Activated CD8-positive, alpha-beta memory T cell treated with anti-CD3 and anti-CD28 coated beads, Interleukin-2, amount 10 ng/mL, durations not matched to agents 7 days and 5 days (primary cell): ENCODE results near the gene ZDHHC7. TPM values are rescaled to one million over a fixed set of nuclear protein-coding genes. Genes with fewer than 3 reads are reported as not detected.
"Not testable (repeated sequence)": the region's sequence is repeated elsewhere in the genome, so short reads cannot be mapped to it uniquely, and the experiment has no call there.

ENCODE experiments used
- ATAC-seq: fragments of 150-1000 bp; cut with Tn5 transposase; one replicate; pipeline ENCODE4 v1.10.0; 2021; ENCODE audit warnings: moderate library complexity
- CTCF ChIA-PET: fragments of 350-600 bp; sonication (Branson Sonifier 250); formaldehyde crosslinking; loops from one replicate; lab custom pipeline; 2021; ENCODE audit warnings: antibody characterized with exemption; lab: Charles Lee
- DNase-seq: peaks from one replicate; pipeline ENCODE4 v3.0.0-alpha.2; 2020
- H3K27ac Mint-ChIP-seq: one replicate; pipeline ENCODE4 v1.8.0; 2021; ENCODE audit warnings: mild to moderate bottlenecking, mixed read lengths
- H3K27me3 Mint-ChIP-seq: one replicate; pipeline ENCODE4 v1.8.0; 2021; ENCODE audit warnings: mixed read lengths
- H3K36me3 Mint-ChIP-seq: one replicate; pipeline ENCODE4 v1.8.0; 2021; ENCODE audit warnings: mild to moderate bottlenecking, mixed read lengths
- H3K4me1 Mint-ChIP-seq: one replicate; pipeline ENCODE4 v1.8.0; 2021; ENCODE audit warnings: mixed read lengths
- H3K4me3 Mint-ChIP-seq: one replicate; pipeline ENCODE4 v1.8.0; 2021; ENCODE audit warnings: mild to moderate bottlenecking, moderate library complexity, mixed read lengths
- H3K9me3 Mint-ChIP-seq: one replicate; pipeline ENCODE4 v1.8.0; 2022; ENCODE audit warnings: low read depth, mixed read lengths
- total RNA-seq, 2 experiments: library from RNA; stranded (reverse); gene quantifications; one replicate each; pipeline ENCODE4 v1.2.3, GENCODE V29; 2021

ZDHHC7 gene
- total RNA-seq, 2 experiments from 2014 or later = 22.3 to 27.1 TPM

- DNase-seq = no peak
- H3K27me3 Mint-ChIP-seq = no peaks in the 10 kb centered on the region
- no peaks in the 10 kb centered on the region for H3K4me1 Mint-ChIP-seq
- H3K4me3 Mint-ChIP-seq = no peak overlapping the region
- no peak for ATAC-seq
- no peak overlapping the region for H3K27ac Mint-ChIP-seq
- no peaks in the 10 kb centered on the region for H3K9me3 Mint-ChIP-seq
- no peaks in the 10 kb centered on the region for H3K36me3 Mint-ChIP-seq
- CTCF ChIA-PET = interaction anchor here (1.2 kb wide), 1 partner anchor 9 kb away, joined by 3 read pairs; no protein-coding TSS in a partner anchor
Measured at GRCh38 chr16:84941921-84942320, 69.4 kb downstream of the ZDHHC7 start.

DNA sequence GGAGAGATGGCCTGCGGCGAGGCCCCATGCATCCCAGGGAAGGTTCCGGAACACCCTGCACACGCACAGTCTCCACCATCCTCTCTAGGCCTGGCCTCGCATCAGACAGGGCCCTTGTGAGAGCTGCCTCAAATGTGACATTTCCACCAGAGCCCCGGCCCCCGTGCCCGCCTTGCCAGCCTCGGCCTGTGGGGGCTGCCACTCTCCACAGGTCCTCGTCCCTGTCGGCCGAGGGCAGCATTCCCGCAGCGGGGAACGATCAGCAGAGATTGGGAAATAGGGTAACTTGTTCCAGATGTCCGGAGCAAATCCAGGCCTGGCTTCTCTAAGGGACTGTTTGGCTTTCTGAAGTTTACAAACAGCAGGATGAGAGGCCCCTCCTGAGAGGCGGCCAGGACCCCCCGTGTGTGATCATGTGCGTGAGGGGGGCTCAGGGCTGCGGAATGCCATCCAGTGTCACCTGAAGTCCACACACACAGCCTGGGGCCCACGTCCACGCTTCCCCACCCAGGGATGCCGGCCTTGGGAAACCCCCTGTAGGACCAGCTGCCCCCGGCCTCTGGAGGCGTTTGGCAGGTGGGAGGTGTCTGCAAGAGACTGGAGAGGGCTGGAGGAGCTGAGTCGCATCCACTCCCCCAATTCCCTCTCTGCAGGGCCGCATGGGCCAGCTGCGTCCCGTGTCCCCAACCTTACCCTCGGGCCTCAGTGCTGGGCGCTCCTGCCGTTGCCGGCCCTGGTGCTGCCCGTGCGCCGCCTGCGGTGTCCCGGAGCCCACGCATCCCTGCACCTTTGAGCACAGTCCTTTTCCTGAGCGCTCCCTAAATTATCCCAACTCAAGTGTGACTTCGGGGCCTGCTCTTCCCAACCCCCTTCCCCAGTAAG, 70.4 kb downstream of the ZDHHC7 start:
- ATAC-seq (no peak), DNase-seq (no peak)
- Mint-ChIP-seq H3K4me3 (no peak overlapping the region), H3K27ac (no peak overlapping the region), H3K9me3 (no peaks in the 10 kb centered on the region), H3K27me3 (no peaks in the 10 kb centered on the region), H3K36me3 (no peaks in the 10 kb centered on the region), H3K4me1 (no peaks in the 10 kb centered on the region)
- CTCF ChIA-PET = no interaction called here

GRCh38 chr16:84938616-84939015, 72.7 kb downstream of the ZDHHC7 start:
- not testable (repeated sequence) for H3K36me3 Mint-ChIP-seq, H3K9me3 Mint-ChIP-seq, H3K4me1 Mint-ChIP-seq, H3K4me3 Mint-ChIP-seq, DNase-seq, H3K27me3 Mint-ChIP-seq, ATAC-seq, H3K27ac Mint-ChIP-seq
- CTCF ChIA-PET = interaction anchor here (1.4 kb wide), 1 partner anchor 14 kb away, joined by 3 read pairs; no protein-coding TSS in a partner anchor

DNA sequence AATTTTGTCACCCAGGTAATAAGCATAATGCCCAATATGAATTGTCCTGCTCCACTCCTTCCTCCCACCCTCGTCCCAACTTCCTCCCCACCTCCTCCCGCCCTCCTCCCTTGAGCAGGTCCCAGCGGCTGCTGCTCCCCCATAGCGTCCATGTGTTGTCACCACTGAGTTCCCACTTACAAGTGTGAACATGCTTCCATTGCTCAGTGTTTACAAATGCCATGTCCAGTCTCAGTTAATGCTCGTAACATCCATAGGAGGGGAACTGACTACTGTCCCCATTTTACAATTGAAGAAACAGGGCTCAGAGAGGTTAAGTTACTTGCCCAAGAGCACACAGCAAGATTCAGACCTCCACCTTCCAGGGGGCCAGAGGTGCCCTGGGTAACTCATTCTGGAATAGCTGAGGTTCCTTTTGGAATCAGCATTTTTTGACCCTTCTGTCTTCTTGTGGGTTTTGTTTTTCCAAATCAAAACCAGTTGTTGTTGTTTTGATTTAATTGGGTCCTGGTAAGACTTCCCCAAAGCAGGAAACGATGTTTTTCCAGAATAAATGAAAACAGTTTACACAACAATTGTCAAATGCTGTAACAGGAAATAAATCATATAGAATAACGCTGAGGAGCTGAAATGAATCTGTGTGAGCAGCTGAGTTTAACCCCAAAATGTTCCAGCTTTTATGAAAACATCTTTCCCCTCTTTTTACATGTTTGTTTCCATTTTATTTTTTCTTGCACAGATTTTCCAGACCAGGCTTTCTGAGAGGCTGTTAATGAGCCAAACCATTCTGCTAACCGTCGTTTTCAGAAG, 73.9 kb downstream of the ZDHHC7 start:
- no peak overlapping the region for H3K27ac Mint-ChIP-seq
- CTCF ChIA-PET = no interaction called here
- no peaks in the 10 kb centered on the region for H3K36me3 Mint-ChIP-seq
- H3K4me3 Mint-ChIP-seq = no peak overlapping the region
- no peaks in the 10 kb centered on the region for H3K4me1 Mint-ChIP-seq
- no peaks in the 10 kb centered on the region for H3K9me3 Mint-ChIP-seq
- H3K27me3 Mint-ChIP-seq = no peaks in the 10 kb centered on the region
- ATAC-seq (no peak), DNase-seq (no peak)

DNA sequence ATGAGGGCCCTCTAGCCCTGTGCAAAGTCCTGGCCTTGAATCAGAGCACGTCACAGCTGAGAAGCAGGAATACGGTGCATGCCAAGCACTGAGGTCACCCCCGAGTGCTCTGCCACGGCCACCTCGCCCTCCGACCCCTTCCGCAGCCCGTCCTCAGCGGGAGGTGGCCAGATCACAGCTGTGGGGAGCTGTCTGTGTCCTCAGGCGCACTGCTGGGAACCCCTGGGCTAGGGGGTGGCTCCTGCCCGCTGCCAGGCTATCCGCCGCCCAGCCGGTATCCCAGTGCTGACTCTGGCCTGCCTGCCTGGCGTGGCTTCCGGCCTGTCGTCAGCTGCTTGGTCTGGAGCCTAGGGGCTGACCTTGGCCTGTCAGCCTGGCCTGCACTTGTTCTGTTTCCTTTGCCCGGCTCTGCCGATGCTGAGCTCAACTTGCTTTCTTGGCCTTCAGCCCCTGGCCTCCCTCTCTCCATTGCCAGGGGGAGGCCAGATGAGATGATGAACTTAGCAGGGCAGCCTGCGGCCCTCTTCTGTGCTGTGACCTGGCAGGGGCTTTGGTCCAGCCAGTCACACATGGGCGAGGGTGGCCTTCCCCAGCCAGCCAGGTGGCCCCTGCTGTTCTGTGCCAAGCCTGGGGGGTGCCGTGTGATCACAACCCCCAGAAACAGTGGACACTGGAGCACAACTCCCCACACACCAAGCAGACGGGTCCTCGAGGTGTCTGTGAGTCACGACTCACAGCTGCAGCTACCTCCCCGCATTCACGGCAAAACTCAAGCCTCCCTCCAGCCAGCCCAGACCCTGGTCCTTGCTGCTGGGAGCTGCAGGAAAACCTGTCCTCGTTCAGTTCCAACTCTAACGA, 77.3 kb downstream of the ZDHHC7 start:
- Mint-ChIP-seq H3K27ac (no peak overlapping the region), H3K36me3 (no peaks in the 10 kb centered on the region), H3K9me3 (peaks cover 3% of the 10 kb centered on the region), H3K4me3 (no peak overlapping the region), H3K4me1 (no peaks in the 10 kb centered on the region), H3K27me3 (no peaks in the 10 kb centered on the region)
- no peak for DNase-seq
- ATAC-seq = no peak
- CTCF ChIA-PET = interaction anchor here (1.0 to 1.4 kb wide), 4 partner anchors 17 to 319 kb away, joined by 3 to 6 read pairs (median 3); no protein-coding TSS in a partner anchor

GRCh38 chr16:84932681-84933080, 78.7 kb downstream of the ZDHHC7 start:
- ATAC-seq (no peak), DNase-seq (no peak)
- Mint-ChIP-seq H3K4me3 (no peak overlapping the region), H3K9me3 (peaks cover 3% of the 10 kb centered on the region), H3K27me3 (no peaks in the 10 kb centered on the region), H3K4me1 (no peaks in the 10 kb centered on the region), H3K27ac (no peak overlapping the region), H3K36me3 (no peaks in the 10 kb centered on the region)
- CTCF ChIA-PET = interaction anchor here (1.0 to 1.9 kb wide), 3 partner anchors 19 to 320 kb away, joined by 3 to 8 read pairs (median 3); no protein-coding TSS in a partner anchor

- Mint-ChIP-seq H3K9me3 (peaks cover 3% of the 10 kb centered on the region), H3K4me1 (no peaks in the 10 kb centered on the region), H3K27ac (no peak overlapping the region), H3K4me3 (no peak overlapping the region), H3K36me3 (no peaks in the 10 kb centered on the region), H3K27me3 (no peaks in the 10 kb centered on the region)
- ATAC-seq (no peak), DNase-seq (no peak)
- CTCF ChIA-PET = interaction anchor here (1.3 to 1.9 kb wide), 2 partner anchors 20 to 178 kb away, joined by 3 to 8 read pairs; no protein-coding TSS in a partner anchor
Measured at GRCh38 chr16:84931506-84931905, 79.8 kb downstream of the ZDHHC7 start.

DNA sequence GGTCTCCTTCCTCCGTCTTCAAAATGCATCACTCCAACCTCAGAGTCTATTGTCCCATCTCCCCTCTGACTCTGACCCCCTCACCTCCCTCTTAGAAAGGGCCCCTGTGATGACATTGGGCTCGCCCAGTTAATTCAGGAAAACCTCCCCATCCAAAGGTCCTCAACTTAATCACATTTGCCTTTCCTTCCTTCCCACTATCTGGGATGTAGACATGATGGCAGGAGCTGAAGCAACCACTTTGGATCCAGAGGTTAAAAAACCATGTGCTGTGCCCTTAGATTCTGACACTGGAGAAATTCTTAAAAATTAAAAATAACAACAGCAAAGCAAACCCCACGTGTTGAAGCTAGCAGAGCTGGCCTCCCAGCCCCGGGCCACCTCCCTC, 80.2 kb downstream of the ZDHHC7 start:
- CTCF ChIA-PET = interaction anchor here (1.3 to 1.9 kb wide), 2 partner anchors 21 to 178 kb away, joined by 3 to 8 read pairs; no protein-coding TSS in a partner anchor
- no peak for ATAC-seq
- no peaks in the 10 kb centered on the region for H3K4me1 Mint-ChIP-seq
- H3K27ac Mint-ChIP-seq = no peak overlapping the region
- no peak overlapping the region for H3K4me3 Mint-ChIP-seq
- H3K36me3 Mint-ChIP-seq = no peaks in the 10 kb centered on the region
- peaks cover 3% of the 10 kb centered on the region for H3K9me3 Mint-ChIP-seq
- H3K27me3 Mint-ChIP-seq = no peaks in the 10 kb centered on the region
- DNase-seq = no peak

DNA sequence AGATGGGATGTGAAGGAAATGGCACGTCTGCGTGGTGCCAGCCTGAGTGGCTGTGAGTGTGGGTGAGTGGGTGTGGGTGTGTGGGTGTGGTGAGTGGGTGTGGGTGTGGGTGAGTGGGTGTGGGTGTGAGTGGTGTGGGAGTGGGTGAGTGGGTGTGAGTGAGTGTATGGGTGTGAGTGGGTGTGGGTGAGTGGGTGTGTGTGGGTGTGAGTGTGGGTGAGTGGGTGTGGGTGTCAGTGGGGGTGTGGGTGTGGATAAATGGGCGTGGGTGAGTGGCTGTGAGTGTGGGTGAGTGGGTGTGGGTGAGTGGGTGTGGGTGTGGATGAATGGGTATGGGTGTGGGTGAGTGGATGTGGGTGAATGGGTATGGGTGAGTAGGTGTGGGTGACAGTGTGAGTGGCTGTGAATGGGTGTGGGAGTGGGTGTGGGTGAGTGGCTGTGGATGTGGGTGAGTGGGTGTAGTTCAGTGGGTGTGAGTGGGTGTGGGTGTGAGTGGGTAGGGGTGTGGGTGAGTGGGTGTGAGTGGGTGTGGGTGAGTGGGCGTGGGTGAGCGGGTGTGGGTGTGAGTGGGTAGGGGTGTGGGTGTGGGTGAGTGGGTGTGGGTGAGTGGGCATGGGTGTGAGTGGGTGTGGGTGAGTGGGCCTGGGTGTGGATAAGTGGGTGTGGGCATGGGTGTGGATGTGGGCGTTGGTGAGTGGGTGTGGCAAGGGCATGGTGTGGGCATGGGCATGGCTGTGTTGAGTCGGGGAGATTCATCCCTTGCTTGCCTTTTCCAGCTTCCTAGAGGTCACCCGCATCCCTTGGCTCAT, 80.8 kb downstream of the ZDHHC7 start:
- peaks cover 3% of the 10 kb centered on the region for H3K9me3 Mint-ChIP-seq
- no peaks in the 10 kb centered on the region for H3K4me1 Mint-ChIP-seq
- no peaks in the 10 kb centered on the region for H3K36me3 Mint-ChIP-seq
- no peak for DNase-seq
- CTCF ChIA-PET = interaction anchor here (1.3 kb wide), 1 partner anchor 177 kb away, joined by 3 read pairs; no protein-coding TSS in a partner anchor
- H3K27me3 Mint-ChIP-seq = no peaks in the 10 kb centered on the region
- no peak overlapping the region for H3K4me3 Mint-ChIP-seq
- H3K27ac Mint-ChIP-seq = no peak overlapping the region
- ATAC-seq = no peak

- Mint-ChIP-seq H3K27me3 (no peaks in the 10 kb centered on the region), H3K4me3 (no peak overlapping the region), H3K9me3 (peaks cover 3% of the 10 kb centered on the region), H3K4me1 (no peaks in the 10 kb centered on the region), H3K27ac (no peak overlapping the region), H3K36me3 (no peaks in the 10 kb centered on the region)
- CTCF ChIA-PET = no interaction called here
- ATAC-seq (no peak), DNase-seq (no peak)
Measured at GRCh38 chr16:84929421-84930297, 81.7 kb downstream of the ZDHHC7 start.

DNA sequence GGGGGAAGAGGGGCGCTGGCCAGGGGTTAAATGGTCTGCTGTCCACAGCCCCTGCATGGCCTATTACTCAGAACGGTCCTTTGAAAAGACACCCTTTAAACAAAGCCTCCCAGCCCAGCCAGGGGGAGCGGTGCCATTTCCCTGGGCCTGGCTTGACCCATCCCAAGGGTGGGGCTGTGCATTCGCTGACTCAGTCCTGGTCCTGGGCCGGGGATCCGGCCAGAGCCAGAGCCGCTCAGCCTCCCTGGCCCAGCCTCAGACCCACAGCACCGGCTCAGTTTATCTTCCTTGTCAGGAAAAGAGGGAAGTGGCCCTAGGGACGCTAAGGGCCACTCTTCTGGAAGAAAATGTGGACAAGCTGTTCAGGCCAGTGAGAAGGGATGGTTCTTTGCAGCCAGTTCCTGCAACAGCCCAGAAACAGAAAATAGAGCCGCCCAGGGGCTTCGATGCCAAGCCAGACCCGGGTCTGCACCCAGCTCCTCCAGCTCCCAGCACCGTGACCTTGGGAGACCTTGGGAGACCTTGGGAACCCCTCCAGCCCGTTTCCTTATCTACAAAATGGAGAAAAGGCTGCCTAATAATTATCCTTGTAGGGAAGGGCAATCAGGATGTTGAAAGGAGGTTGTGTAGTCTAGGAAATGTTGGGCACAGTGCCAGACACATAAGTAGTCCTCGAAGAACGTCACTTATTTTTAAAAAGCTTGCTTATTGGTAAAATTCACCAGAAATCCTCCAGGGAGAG, 82.5 kb downstream of the ZDHHC7 start:
- ATAC-seq (no peak), DNase-seq (no peak)
- CTCF ChIA-PET = interaction anchor here (4.5 kb wide), 1 partner anchor 42 kb away, joined by 32 read pairs; no protein-coding TSS in a partner anchor
- Mint-ChIP-seq H3K27ac (no peak overlapping the region), H3K4me1 (no peaks in the 10 kb centered on the region), H3K4me3 (no peak overlapping the region), H3K9me3 (peaks cover 3% of the 10 kb centered on the region), H3K36me3 (no peaks in the 10 kb centered on the region), H3K27me3 (no peaks in the 10 kb centered on the region)
